ENCODE data around the gene SLC4A5.
"Not testable (repeated sequence)": the region's sequence is repeated elsewhere in the genome, so short reads cannot be mapped to it uniquely, and the experiment has no call there.

SLC4A5 gene

GRCh38 chr2:74233648-74234047 lies 109.6 kb downstream of the SLC4A5 start:
- no peak for DNase-seq

GRCh38 chr2:74232426-74232825 lies 110.8 kb downstream of the SLC4A5 start:
- no peak for DNase-seq

GRCh38 chr2:74229865-74230264 lies 113.4 kb downstream of the SLC4A5 start:
- DNase-seq: not testable (repeated sequence)

DNA sequence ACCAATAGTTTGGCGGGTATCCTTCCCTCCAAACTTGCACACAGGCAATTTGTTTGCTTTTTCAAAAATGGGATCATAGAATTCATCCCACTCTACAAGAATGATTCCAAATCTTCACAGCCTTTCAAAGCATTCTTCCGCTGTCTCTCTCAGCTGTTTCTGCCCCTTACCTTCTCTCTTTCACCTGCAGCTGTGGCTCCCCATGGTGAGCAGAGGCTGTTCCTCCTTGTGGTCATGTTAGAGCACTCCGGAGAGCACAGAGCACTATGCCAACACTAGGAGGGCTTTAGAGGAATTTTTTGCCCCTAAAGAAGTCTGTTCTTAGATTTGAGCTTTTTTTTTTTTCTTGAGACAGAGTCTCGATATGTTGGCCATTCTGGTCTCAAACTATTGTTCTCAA lies 114.4 kb downstream of the SLC4A5 start:
- no peak for DNase-seq

- DNase-seq: no peak
Measured at GRCh38 chr2:74227646-74228045, 115.6 kb downstream of the SLC4A5 start.

DNA sequence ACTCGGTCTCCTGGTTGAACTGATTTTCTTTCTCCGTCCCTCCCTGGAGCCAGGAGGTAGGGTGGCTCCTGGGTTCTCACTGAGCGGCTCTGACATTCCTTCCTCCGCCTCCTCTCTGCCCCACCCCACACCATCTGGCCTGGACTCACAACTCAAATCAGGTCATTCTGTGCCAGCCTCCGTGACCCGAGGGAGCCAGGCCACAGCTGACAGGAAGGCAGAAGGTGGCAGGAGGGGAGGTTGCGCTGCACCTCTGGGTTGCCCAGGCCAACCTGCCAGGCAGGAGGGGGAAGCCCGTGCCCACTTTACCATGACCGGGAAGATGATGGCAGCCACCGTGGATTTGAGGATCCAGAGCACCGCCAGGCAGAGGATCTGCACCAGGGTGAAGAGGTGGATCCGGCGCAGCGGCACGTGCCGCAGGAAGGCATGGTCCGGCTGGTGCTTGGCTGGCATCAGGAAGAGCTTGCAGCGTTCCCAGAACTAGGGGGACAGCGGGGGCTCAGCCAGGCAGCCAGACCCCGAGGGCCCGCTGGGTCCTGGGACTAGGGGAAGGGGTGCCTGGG lies 116.5 kb downstream of the SLC4A5 start:
- no peak for DNase-seq

GRCh38 chr2:74225698-74226459 lies 117.3 kb downstream of the SLC4A5 start:
- no peak for DNase-seq

DNA sequence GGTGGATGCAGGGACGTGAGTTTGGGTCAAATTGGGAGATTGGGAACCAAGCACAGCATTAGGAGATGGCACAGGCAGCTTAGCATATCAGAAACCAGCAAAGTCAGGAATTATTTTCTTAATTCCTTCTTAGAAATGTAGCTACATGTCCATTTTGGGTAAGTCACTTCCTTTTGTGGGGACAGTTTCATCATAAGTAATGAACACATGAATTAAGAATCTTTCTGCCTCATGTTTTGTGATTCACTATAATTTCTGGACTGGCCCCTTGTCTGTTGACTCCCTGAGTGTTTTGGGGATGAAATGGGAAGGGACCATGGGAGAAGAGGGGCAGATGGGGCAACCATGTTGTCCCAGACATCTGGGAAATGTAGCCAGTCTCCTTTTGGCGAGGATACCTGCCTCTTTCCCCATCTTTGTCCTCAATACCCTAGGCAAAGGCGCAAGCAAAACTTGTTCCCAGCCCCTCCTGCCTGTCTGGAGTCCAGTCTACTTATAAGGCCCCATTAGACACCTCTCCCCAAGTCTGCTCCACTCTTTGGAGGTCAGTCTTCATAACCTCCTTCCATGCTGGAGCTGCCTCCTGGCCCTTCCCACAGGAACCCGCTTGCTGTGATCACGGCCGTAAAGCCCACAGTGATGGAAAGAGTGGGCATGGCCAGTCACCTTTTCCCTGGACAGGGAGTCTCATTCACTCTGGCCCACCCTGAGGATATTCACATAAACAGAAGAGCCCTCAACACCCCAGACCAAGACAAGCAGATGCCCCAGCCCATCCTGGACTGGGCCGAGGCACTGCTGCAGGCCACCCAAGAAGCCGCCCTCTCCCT lies 119.1 kb downstream of the SLC4A5 start:
- DNase-seq: no peak

DNA sequence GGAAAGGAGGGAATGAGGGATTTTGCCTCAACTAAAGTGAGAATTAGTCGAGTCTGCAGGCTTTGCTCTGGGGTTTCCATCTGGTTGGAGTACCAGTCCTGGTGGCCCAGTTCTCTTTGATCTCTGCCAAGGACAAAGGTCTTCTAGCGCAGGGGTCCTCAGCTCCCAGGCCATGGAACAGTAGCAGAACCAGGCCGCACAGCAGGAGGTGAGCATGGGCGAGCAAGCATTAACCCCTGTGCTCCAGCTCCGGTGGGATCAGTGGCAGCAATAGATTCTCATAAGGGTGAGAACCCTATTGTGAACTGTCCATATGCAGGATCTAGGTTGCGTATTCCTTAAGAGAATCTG lies 120.9 kb downstream of the SLC4A5 start:
- no peak for DNase-seq

DNA sequence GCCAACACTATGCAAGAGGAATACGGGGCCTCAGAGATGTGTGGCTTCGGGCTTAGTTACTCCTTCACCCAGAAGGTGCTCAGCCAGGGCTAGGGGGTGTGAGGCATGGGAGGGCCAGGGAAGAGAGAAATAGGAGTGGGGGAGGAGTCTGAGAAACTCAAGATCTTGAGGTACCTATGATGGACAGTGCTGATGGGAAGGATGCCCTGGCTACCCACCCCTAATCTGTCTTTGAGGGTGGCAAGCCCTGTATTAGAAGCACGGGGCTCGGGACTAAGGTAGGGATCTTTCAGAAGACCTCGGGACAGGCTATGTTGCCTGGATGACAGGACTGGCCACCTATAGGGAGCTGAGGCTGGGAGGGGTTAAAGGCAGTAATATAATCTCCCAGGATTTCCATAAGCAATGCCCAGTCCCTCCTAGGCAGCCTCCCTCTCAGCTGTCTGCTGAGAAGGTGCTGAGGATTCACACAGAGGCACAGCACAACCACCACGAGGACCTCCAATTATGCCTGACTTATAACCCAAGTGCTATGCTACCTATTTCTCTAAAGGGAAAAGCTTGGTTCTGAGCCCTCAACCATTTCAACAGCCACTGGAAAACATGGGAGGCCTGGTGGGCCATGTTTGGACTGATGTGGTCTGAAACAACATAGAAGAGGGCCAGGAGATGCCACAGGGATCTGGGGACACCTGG lies 121.5 kb downstream of the SLC4A5 start:
- no peak for DNase-seq

DNA sequence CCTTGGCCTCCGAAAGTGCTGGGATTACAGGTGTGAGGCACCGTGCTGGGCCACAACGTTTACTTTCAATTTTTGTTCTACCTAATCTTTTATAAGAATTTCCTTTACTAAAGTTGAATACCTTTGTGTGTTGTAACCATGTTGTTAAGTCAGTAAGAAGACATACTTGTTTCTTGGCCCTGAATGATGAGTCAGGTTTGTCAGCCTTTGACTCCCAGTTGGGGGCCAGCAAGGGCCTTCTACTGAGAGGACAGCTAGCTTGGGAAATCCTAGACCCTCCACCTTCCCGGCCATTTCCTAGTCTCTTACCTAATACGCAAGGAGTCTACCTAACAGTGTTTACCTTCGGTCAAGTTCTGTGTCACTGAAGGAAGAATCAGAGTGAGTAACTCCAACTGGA lies 122.1 kb downstream of the SLC4A5 start:
- no peak for DNase-seq

- no peak for DNase-seq
Measured at GRCh38 chr2:74219846-74220486, 123.2 kb downstream of the SLC4A5 start.

- no peak for DNase-seq
Measured at GRCh38 chr2:74216642-74217041, 126.6 kb downstream of the SLC4A5 start.

- not testable (repeated sequence) for DNase-seq
Measured at GRCh38 chr2:74215771-74216170, 127.4 kb downstream of the SLC4A5 start.

DNA sequence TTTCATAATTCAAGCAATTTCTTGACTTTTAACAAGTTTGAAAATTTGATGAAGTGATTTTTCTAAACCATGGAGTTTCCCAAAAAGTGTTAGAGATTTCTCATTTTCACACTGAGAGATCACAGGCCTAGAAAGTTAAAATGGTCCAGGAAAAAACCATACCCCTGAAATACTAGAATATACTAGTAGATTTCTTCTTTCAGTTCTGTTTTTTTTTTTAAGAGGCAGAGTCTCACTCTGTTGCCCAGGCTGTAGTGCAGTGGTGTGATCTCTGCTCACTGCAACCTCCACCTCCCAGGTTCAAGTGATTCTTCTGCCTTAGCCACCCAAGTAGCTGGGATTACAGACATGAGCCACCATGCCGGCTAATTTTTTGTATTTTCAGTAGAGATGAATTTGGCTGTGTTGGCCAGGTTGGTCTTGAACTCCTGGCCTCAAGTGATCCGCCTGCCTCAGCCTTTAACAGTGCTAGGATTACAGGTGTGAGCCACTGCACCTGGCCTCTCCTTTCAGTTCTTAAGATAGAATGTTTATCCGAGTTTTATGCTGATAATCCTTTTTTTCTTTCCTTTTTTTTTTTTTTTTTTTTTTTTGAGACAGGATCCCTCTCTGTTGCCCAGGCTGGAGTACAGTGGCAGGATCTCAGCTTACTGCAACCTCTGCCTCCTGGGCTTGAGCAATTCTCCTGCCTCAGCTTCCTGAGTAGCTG lies 130.4 kb downstream of the SLC4A5 start:
- DNase-seq: no peak

DNA sequence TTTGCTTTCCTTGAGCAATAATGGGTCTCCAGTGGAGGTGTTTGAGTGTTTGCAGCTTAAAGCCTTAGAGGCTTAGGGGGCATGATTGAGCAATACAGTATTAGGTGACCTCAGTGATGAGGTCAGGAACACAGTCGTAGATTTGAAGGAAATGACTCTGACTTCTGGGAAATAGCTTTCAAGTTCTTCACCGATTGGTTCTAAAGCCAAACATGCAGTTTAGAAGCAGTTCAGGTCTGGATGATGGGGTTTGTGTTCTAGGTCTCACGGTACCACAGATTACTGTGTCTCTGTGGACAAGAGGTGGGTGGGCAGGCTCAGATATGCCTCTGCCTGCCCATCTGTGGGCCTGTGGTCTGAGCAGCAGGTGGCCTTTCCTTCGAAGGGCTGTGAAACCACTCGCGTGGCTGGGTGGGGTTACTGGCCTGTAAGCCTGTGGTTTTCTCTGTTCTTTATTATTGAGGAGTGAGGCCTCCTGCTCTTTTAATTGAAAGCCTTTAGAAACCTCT lies 137.0 kb downstream of the SLC4A5 start:
- no peak for DNase-seq

GRCh38 chr2:74205596-74205995 lies 137.6 kb downstream of the SLC4A5 start:
- DNase-seq: no peak

- DNase-seq: no peak
Measured at GRCh38 chr2:74205113-74205512, 138.1 kb downstream of the SLC4A5 start.

GRCh38 chr2:74204436-74204835 lies 138.8 kb downstream of the SLC4A5 start:
- DNase-seq: no peak

GRCh38 chr2:74201596-74201995 lies 141.6 kb downstream of the SLC4A5 start:
- DNase-seq: no peak

GRCh38 chr2:74201196-74201595 lies 142.0 kb downstream of the SLC4A5 start:
- DNase-seq: no peak

Measured in hypothalamus (tissue), 51 donors.